ENCODE results near the gene COQ5. TPM values are rescaled to one million over a fixed set of nuclear protein-coding genes. Genes with fewer than 3 reads are reported as not detected.

Gene COQ5
- polyA plus RNA-seq, 1 donor, result 47.8 TPM

DNA sequence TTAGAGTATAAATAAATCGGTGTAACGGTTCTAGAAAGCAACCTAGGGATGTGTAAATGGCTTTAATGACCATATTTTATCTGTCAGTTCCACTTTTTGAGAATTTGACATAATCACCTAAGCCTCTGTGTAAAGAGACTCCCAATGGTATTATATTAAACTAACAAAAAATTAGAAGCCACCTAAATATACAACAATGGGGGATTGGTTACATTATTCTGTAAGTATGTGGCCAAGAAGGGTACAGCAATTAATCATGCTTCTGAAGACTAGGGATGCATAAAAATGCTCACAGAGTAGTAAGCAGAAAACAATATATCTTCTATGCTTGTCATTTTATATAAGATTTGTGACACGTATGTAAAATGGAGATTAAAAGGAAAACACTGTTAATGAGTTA, 15.7 kb upstream of the COQ5 start:
- Histone ChIP-seq H3K36me3 (ENCODE audit: control insufficient read depth, insufficient read depth, low read length) (peaks cover 37% of the 10 kb centered on the region), H3K4me1 (ENCODE audit: control insufficient read depth, insufficient read depth, low read length) (no peaks in the 10 kb centered on the region), H3K4me3 (ENCODE audit: low read length) (no peak overlapping the region), H3K27ac (ENCODE audit: low read length) (no peak overlapping the region), H3K9me3 (ENCODE audit: control insufficient read depth, low read depth, low read length) (no peaks in the 10 kb centered on the region), H3K27me3 (ENCODE audit: control insufficient read depth, insufficient read depth, low read length) (no peaks in the 10 kb centered on the region)
- WGBS (ENCODE audit: insufficient coverage, low lambda C conversion rate), result 86% methylated on average over 1 of the region's 3 CpGs
- no peak for DNase-seq

DNA sequence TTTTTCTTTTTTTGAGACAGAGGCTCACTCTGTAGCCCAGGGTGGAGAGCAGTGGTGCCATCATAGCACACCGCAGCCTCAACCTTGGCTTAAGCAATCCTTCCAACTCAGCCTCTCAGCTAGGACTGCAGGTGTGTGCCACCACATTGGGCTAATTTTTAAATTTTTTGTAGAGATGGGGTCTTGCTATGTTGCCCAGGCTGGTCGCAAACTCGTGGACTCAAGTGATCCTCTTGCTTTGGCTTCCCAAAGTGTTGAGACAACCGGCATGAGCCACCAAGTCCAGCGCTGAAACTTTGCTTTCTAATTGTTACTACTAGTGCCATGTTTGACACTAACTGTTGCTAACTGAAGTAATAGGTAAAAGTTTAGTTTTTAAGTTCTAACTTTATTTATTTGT, 13.2 kb upstream of the COQ5 start:
- H3K4me1 ChIP-seq (ENCODE audit: control insufficient read depth, insufficient read depth, low read length), result peaks cover 25% of the 10 kb centered on the region
- H3K9me3 ChIP-seq (ENCODE audit: control insufficient read depth, low read depth, low read length), result no peaks in the 10 kb centered on the region
- H3K27ac ChIP-seq (ENCODE audit: low read length), result no peak overlapping the region
- no peaks in the 10 kb centered on the region for H3K27me3 ChIP-seq (ENCODE audit: control insufficient read depth, insufficient read depth, low read length)
- H3K36me3 ChIP-seq (ENCODE audit: control insufficient read depth, insufficient read depth, low read length), result peaks cover 20% of the 10 kb centered on the region
- no peak for DNase-seq
- 100% methylated on average over 3 of the region's 5 CpGs for WGBS (ENCODE audit: insufficient coverage, low lambda C conversion rate)
- H3K4me3 ChIP-seq (ENCODE audit: low read length), result no peak overlapping the region

DNA sequence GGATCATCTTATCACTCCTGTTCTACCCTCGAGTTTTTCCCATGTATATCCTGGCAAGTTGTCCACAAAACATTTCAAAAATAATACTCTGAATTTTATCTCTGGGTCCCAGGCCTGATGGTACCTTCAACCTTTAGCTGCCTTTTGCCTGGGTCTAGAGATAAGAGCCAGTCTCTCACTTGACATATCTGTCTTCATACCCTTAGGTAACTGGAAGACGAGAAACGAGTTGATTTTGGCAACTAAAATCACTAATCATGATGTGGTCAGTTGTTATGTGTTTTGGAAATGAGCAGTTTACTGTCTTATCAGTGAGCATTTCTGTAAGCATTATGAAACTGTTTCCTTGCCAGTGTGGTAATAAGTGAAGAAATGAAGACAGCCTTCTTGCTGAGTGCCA, 11.5 kb upstream of the COQ5 start:
- Histone ChIP-seq H3K4me1 (ENCODE audit: control insufficient read depth, insufficient read depth, low read length) (peaks cover 42% of the 10 kb centered on the region), H3K36me3 (ENCODE audit: control insufficient read depth, insufficient read depth, low read length) (peaks cover 9% of the 10 kb centered on the region), H3K27ac (ENCODE audit: low read length) (no peak overlapping the region), H3K27me3 (ENCODE audit: control insufficient read depth, insufficient read depth, low read length) (no peaks in the 10 kb centered on the region), H3K4me3 (ENCODE audit: low read length) (no peak overlapping the region), H3K9me3 (ENCODE audit: control insufficient read depth, low read depth, low read length) (no peaks in the 10 kb centered on the region)
- DNase-seq, result no peak
- no CpG with 5 or more reads among the region's 3 CpGs for WGBS (ENCODE audit: insufficient coverage, low lambda C conversion rate)

DNA sequence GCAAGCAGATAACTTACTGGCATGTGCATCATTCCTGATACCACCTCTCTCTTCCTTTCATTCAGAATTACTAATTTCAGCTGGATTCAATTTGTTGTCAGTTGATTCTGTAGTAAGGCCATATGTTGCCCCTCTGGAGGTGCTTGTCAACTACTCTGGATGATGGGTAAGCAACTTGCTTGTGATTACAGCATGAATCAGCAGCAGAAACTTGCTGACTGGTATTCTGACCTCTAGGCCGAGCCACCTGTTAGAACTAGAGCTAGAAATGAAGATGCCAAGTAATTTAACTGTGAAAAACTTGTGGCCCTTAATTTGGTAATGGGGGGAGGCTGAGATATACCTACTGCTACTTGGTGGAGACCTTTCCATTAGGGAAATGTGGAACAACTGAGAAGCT, 10.3 kb upstream of the COQ5 start:
- no CpG with 5 or more reads among the region's 1 CpG for WGBS (ENCODE audit: insufficient coverage, low lambda C conversion rate)
- H3K4me1 ChIP-seq (ENCODE audit: control insufficient read depth, insufficient read depth, low read length), result peaks cover 43% of the 10 kb centered on the region

DNA sequence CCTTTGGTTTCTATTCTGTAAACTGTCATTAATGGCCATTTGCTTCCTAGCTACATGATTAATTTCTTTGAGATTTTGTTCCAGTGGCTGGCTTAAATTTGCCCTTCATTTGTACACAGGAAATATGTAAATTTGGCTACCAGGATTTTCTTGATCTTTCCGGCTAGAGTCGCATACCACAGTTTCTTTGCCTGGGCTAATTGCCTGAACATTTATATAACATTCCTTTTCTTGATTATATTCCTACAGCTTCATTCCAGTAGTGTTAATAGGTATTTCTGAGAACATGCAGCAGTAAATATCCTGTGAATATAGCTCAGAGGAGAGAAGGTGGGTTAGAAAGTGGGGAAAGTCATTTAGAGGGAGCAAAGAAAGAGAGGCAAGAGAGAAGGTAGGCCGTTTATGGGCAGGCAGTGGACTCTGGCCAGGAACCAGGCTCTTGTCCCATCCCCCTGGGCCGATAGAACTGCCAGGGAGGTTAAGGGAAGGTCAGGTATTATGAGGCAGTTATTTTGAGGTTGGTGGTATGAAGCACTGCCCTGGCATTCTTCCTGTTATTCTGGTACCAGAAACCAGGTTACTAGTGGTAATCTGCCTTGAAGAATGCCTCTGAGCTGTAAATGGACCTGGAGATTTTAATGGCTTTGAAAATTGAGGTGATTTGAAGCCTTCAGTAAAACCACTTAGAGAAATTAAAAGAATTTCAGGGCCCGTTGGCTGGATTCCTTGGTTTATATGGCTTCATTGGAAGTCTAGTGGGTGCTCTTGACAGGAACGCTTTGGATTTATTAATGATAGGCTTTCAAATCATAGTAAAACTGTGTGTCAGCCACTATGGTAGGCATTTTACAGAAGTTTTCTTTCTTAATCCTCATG, 9.6 kb upstream of the COQ5 start:
- peak overlapping the region; percentile 2 for H3K4me3 ChIP-seq (ENCODE audit: low read length)
- no peaks in the 10 kb centered on the region for H3K27me3 ChIP-seq (ENCODE audit: control insufficient read depth, insufficient read depth, low read length)
- peak overlapping the region; percentile 19 for H3K27ac ChIP-seq (ENCODE audit: low read length)
- peak; percentile 61 to 81 for DNase-seq
- peaks cover 9% of the 10 kb centered on the region for H3K36me3 ChIP-seq (ENCODE audit: control insufficient read depth, insufficient read depth, low read length)
- no peaks in the 10 kb centered on the region for H3K9me3 ChIP-seq (ENCODE audit: control insufficient read depth, low read depth, low read length)
- 47% methylated on average over 4 of the region's 6 CpGs for WGBS (ENCODE audit: insufficient coverage, low lambda C conversion rate)
- peaks cover 43% of the 10 kb centered on the region for H3K4me1 ChIP-seq (ENCODE audit: control insufficient read depth, insufficient read depth, low read length)

More for the DNA sequence above, 10.3 kb upstream of the COQ5 start:
- Histone ChIP-seq H3K27me3 (ENCODE audit: control insufficient read depth, insufficient read depth, low read length) (no peaks in the 10 kb centered on the region), H3K27ac (ENCODE audit: low read length) (no peak overlapping the region), H3K9me3 (ENCODE audit: control insufficient read depth, low read depth, low read length) (no peaks in the 10 kb centered on the region), H3K4me3 (ENCODE audit: low read length) (no peak overlapping the region), H3K36me3 (ENCODE audit: control insufficient read depth, insufficient read depth, low read length) (peaks cover 9% of the 10 kb centered on the region)
- DNase-seq, result peak in 1 of 2 donors; percentile 19

DNA sequence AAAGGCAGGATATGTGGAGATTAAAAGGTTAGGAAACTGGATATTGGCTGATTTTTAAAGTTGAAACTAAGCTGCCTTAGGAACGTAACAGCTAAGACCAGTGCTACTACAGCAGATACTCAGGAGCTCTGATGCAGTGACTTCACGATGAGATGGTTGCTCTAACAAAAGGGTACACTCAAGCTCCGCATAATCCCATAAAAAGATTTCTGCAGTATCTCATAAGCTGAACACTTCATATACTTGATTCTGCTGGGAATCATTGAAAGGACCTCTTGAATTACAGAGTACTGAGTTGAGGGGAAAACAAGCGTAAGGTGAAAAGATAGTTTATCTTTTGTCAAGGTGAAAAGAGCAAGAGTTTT, 8.9 kb upstream of the COQ5 start:
- no CpG with 5 or more reads among the region's 4 CpGs for WGBS (ENCODE audit: insufficient coverage, low lambda C conversion rate)
- Histone ChIP-seq H3K27me3 (ENCODE audit: control insufficient read depth, insufficient read depth, low read length) (no peaks in the 10 kb centered on the region), H3K9me3 (ENCODE audit: control insufficient read depth, low read depth, low read length) (no peaks in the 10 kb centered on the region), H3K27ac (ENCODE audit: low read length) (peak overlapping the region; percentile 19), H3K4me1 (ENCODE audit: control insufficient read depth, insufficient read depth, low read length) (peaks cover 43% of the 10 kb centered on the region), H3K36me3 (ENCODE audit: control insufficient read depth, insufficient read depth, low read length) (peaks cover 9% of the 10 kb centered on the region), H3K4me3 (ENCODE audit: low read length) (no peak overlapping the region)
- DNase-seq, result no peak

DNA sequence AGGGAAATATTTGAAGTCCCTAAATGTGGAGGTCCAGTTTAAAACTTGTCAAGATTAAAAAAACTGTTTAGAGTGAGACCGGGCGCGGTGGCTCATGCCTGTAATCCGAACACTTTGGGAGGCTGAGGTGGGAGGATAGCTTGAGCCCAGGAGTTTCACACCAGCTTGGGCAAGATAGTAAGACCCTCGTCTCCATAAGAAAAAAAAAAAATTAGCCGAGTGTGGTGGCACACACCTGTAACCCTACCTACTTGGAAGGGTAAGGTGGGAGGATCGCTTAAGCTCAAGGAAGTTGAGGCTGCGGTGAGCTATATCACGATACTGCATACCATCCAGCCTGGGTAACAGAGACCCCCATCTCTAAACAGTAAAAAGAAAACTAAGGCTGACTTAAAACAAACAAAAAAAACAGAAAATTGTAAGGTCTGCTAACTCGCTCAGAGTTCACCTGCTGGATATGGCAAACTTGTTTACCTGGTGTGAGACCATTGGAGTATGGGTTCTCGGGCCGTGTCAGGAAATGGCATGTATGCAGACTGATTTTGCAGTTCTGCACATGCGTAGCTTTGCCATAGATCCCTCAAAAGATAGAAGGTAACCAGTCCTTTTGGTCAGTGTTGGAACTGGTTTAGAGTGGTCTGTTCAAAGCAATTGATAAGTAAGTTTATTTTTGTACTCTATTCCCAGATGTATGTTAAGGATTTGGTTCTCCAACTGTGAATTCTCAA, 7.3 kb upstream of the COQ5 start:
- no CpG with 5 or more reads among the region's 13 CpGs for WGBS (ENCODE audit: insufficient coverage, low lambda C conversion rate)
- Histone ChIP-seq H3K4me1 (ENCODE audit: control insufficient read depth, insufficient read depth, low read length) (peaks cover 43% of the 10 kb centered on the region), H3K4me3 (ENCODE audit: low read length) (peak overlapping the region; percentile 84), H3K9me3 (ENCODE audit: control insufficient read depth, low read depth, low read length) (no peaks in the 10 kb centered on the region), H3K27me3 (ENCODE audit: control insufficient read depth, insufficient read depth, low read length) (no peaks in the 10 kb centered on the region), H3K36me3 (ENCODE audit: control insufficient read depth, insufficient read depth, low read length) (peaks cover 4% of the 10 kb centered on the region), H3K27ac (ENCODE audit: low read length) (no peak overlapping the region)
- DNase-seq, result peak in 1 of 2 donors; percentile 8

DNA sequence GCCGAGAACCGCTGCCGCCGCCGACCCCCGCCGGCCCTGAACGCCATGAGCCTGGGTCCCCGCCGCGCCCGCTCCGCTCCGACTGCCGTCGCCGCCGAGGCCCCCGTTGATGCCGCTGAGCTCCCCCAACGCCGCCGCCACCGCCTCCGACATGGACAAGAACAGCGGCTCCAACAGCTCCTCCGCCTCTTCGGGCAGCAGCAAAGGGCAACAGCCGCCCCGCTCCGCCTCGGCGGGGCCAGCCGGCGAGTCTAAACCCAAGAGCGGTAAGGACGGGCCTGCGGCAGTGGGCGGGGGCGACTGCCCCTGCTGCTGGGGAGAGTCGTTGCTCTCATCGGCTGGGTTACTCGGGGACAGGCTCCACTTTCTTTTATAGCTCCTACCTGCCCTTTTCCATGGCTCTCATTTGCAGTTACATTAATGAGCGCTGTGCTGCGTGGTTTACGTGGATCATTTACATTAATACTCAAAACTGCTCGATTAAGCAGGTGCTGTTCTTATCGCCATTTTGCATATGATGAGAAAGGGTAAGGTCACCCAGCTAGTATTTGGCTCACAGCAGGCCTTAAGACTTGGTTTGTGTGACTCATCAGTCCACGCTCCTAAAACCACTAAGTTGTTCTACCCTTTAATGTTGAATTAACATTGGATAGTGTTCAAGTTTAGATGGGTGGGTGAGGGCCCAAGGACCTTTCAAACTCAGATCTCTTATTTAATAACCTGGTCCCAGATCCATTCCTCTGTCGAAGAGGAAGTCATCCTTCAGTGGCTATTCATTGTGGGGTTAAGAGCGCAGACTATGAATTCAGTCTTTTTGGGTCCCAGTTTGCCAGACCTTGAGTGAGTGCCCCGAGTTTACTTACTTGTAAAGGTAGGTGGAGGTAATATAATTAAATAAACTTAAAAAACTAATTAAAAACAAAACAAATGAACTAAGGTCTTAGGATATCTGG, 6.0 kb upstream of the COQ5 start:
- Histone ChIP-seq H3K27ac (ENCODE audit: low read length) (peak overlapping the region; percentile 76), H3K36me3 (ENCODE audit: control insufficient read depth, insufficient read depth, low read length) (peaks cover 4% of the 10 kb centered on the region), H3K9me3 (ENCODE audit: control insufficient read depth, low read depth, low read length) (no peaks in the 10 kb centered on the region), H3K4me3 (ENCODE audit: low read length) (peak overlapping the region; percentile 84), H3K27me3 (ENCODE audit: control insufficient read depth, insufficient read depth, low read length) (no peaks in the 10 kb centered on the region), H3K4me1 (ENCODE audit: control insufficient read depth, insufficient read depth, low read length) (peaks cover 43% of the 10 kb centered on the region)
- DNase-seq, result peak; percentile 43 to 79
- 0% methylated on average over 1 of the region's 52 CpGs for WGBS (ENCODE audit: insufficient coverage, low lambda C conversion rate)

DNA sequence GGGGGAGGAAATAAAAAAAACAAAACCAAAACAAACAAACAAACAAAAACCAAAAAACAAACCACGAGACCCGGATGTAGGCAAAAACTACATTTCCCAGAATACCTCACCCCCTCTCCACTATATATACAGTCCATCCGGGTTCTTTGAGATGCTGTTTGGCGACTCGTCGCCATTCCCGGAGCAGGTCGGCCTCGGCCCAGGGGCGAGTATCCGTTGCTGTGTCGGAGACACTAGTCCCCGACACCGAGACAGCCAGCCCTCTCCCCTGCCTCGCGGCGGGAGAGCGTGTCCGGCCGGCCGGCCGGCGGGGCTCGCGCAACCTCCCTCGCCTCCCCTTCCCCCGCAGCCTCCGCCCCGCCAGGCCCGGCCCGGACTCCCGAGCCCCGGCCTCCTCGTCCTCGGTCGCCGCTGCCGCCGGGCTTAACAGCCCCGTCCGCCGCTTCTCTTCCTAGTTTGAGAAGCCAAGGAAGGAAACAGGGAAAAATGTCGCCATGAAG, 5.3 kb upstream of the COQ5 start, which contains the start of gene RNF10:
Gene RNF10 (plus strand): TSS at position 154 of the 500 bp plus-strand sequence. CDS start 456 bp downstream, outside the sequence.
- Histone ChIP-seq H3K9me3 (ENCODE audit: control insufficient read depth, low read depth, low read length) (no peaks in the 10 kb centered on the region), H3K4me1 (ENCODE audit: control insufficient read depth, insufficient read depth, low read length) (peaks cover 38% of the 10 kb centered on the region), H3K27ac (ENCODE audit: low read length) (peak within 1 kb of the TSS; percentile 76), H3K4me3 (ENCODE audit: low read length) (peak within 1 kb of the TSS; percentile 84), H3K36me3 (ENCODE audit: control insufficient read depth, insufficient read depth, low read length) (peaks cover under 1% of the 10 kb centered on the region), H3K27me3 (ENCODE audit: control insufficient read depth, insufficient read depth, low read length) (no peaks in the 10 kb centered on the region)
- peak; percentile 82 to 89 for DNase-seq
- no CpG with 5 or more reads among the region's 43 CpGs for WGBS (ENCODE audit: insufficient coverage, low lambda C conversion rate)

Measured in large intestine (tissue), 3 donors.